ENCODE data around the gene PCA3.

The PCA3 gene

GRCh38 chr9:76758476-76758875 lies 5.8 kb upstream of the PCA3 start:
- DNase-seq = no peak

- DNase-seq = no peak
These were observed 4.5 kb upstream of the PCA3 start for GRCh38 chr9:76759732-76760131.

- DNase-seq = no peak
These were observed 2.8 kb upstream of the PCA3 start for GRCh38 chr9:76761448-76761847.

GRCh38 chr9:76766126-76766525 lies 1.9 kb downstream of the PCA3 start:
- no peak for DNase-seq

- no peak for DNase-seq
These were observed 8.6 kb downstream of the PCA3 start for GRCh38 chr9:76772686-76773445.

- no peak for DNase-seq
These were observed 20.6 kb downstream of the PCA3 start for GRCh38 chr9:76784881-76785280.

- DNase-seq = no peak
These were observed 21.3 kb downstream of the PCA3 start for GRCh38 chr9:76785501-76785900.

- no peak for DNase-seq
These were observed 23.4 kb downstream of the PCA3 start for GRCh38 chr9:76787677-76788076.

GRCh38 chr9:76789840-76790239 lies 25.6 kb downstream of the PCA3 start:
- DNase-seq = no peak

- no peak for DNase-seq
These were observed 29.7 kb downstream of the PCA3 start for GRCh38 chr9:76793784-76794431.

GRCh38 chr9:76796296-76796695 lies 32.1 kb downstream of the PCA3 start:
- no peak for DNase-seq

- no peak for DNase-seq
These were observed 34.3 kb downstream of the PCA3 start for GRCh38 chr9:76798527-76798926.

- DNase-seq = no peak
These were observed 35.2 kb downstream of the PCA3 start for GRCh38 chr9:76799473-76799872.

- no peak for DNase-seq
These were observed 36.7 kb downstream of the PCA3 start for GRCh38 chr9:76800901-76801300.

GRCh38 chr9:76803083-76803482 lies 38.8 kb downstream of the PCA3 start:
- no peak for DNase-seq

- DNase-seq = no peak
These were observed 39.5 kb downstream of the PCA3 start for GRCh38 chr9:76803762-76804161.

- no peak for DNase-seq
These were observed 44.4 kb downstream of the PCA3 start for GRCh38 chr9:76808636-76809035.

- no peak for DNase-seq
These were observed 46.2 kb downstream of the PCA3 start for GRCh38 chr9:76810377-76810957.

- DNase-seq = no peak
These were observed 48.4 kb downstream of the PCA3 start for GRCh38 chr9:76812591-76812990.

GRCh38 chr9:76817489-76817888 lies 53.3 kb downstream of the PCA3 start:
- no peak for DNase-seq

GRCh38 chr9:76818271-76818670 lies 54.0 kb downstream of the PCA3 start:
- no peak for DNase-seq

GRCh38 chr9:76820431-76820830 lies 56.2 kb downstream of the PCA3 start:
- no peak for DNase-seq

GRCh38 chr9:76827296-76828080 lies 63.2 kb downstream of the PCA3 start:
- DNase-seq = no peak

GRCh38 chr9:76828447-76828846 lies 64.2 kb downstream of the PCA3 start:
- no peak for DNase-seq

All from SIG-M5 (cell line).